Pancreas (tissue), 10 donors: ENCODE measurements around the gene CHST8. TPM values are rescaled to one million over a fixed set of nuclear protein-coding genes. Genes with fewer than 3 reads are reported as not detected.

Experiments
- ATAC-seq, 4 donors: fragments of 200-7000 bp; cut with Tn5 transposase; one replicate each; pipeline versions ENCODE4 v1.8.0 to v1.9.1; 2020; ENCODE audit warnings: mild to moderate bottlenecking in 4 of 4, moderate library complexity in 4 of 4
- DNase-seq, 6 donors: peaks; one replicate each; pipeline ENCODE4 v3.0.0-alpha.2; 2020
- FAIRE-seq: peaks from 2 replicates; lab custom pipeline; 2012; peaks lifted over from hg19 to GRCh38; lab: Jason Lieb, UNC
- H3K27ac ChIP-seq, 4 donors: fragments of 200-600 bp; sonication (generic); 1 replicate in 3 of 4; 2 replicates in 1 of 4; pipeline versions ENCODE4 v1.5.0 to v1.8.0; 2020
- H3K27me3 ChIP-seq, 4 donors: fragments of 200-600 bp; one replicate each; pipeline ENCODE4 v1.8.0; 2021
- H3K36me3 ChIP-seq, 3 donors: fragments of 200-600 bp; sonication (generic) in 1 of 3; one replicate each; pipeline versions ENCODE4 v1.5.0 to v1.8.0; 2020 to 2021
- H3K4me1 ChIP-seq, 3 donors: fragments of 200-600 bp; one replicate each; pipeline ENCODE4 v1.8.0; 2021
- H3K4me3 ChIP-seq, 4 donors: fragments of 200-600 bp; sonication (generic) in 2 of 4; one replicate each; pipeline versions ENCODE4 v1.5.0 to v1.8.0; 2020 to 2021
- H3K9me3 ChIP-seq, 4 donors: fragments of 200-600 bp; one replicate each; pipeline ENCODE4 v1.8.0; 2021
- CTCF ChIP-seq, 4 donors: fragments of 200-600 bp; sonication (generic) in 3 of 4; IDR thresholded peaks; one replicate each; pipeline versions ENCODE4 v1.5.0 to v1.8.0; 2021; ENCODE audit warnings: antibody characterized with exemption in 4 of 4
- WGBS, 2 donors: extraction: QIAGEN DNeasy Blood & Tissue Kit; methylation state at CpG; one replicate each; pipeline ENCODE4 v1.1.7; 2013; 5-methylcytosine and 5-hydroxymethylcytosine counted together
- intact Hi-C, 3 donors: fragments of 100-400 bp; cut with DNase I; formaldehyde crosslinking; loops; one replicate each; pipeline versions ENCODE4 v1.11.1 to v1.14.2; 2022
- polyA plus RNA-seq, 2 donors: library from polyadenylated mRNA; stranded (reverse); fragments of 200-250 nt; gene quantifications; one replicate each; pipeline ENCODE4 v1.2.3, GENCODE V29; 2013
- total RNA-seq, 6 donors: library from RNA; stranded (reverse); fragmentation: NEBNext Ultra II Directional in 4 of 6; extraction: Animal tissue kit (Norgen Biotek cat#: 25700) in 4 of 6; gene quantifications; one replicate each; pipeline versions ENCODE4 v1.2.1 to v1.2.4, GENCODE V29; 2021 to 2023
- donor health status: healthy with polysubstance abuse.
- donor health status: DM: no; HTN: no; CAD: no; lungs with moderate emphysema.
- donor health status: DM: no; HTN: no; CAD: no.
- donor health status: control.
- donor health status: control.
- donor health status: Bipolar disorder and iron deficiency.
- donor health status: DM: yes; HTN: yes; CAD: no.
- donor health status: DM: no; HTN: no; CAD: no.
- donor health status: DM: no; HTN: no; CAD: no.
- donor health status: DM: yes; HTN: yes; CAD: no.

The CHST8 gene
- total and polyA plus RNA-seq, 8 donors: 0.41 to 3.6 (median 0.89) TPM

- Histone ChIP-seq H3K27me3 (peaks cover 0 to under 1% (median 0%) of the 10 kb centered on the region in 4 donors), H3K4me3 (no peak overlapping the region), H3K36me3 (no peaks in the 10 kb centered on the region), H3K4me1 (no peaks in the 10 kb centered on the region), H3K27ac (no peak overlapping the region), H3K9me3 (no peaks in the 10 kb centered on the region)
- TF ChIP-seq CTCF (IDR thresholded peaks at IDR 0.05): no peak
- WGBS, 2 donors: 49 to 61% methylated on average over 6 of the region's 6 CpGs
- no peak for FAIRE-seq
- DNase-seq: no peak
- no peak for ATAC-seq
- intact Hi-C loops: loop anchor here (5.0 to 10.0 kb wide), 6 partner anchors 228 to 537 kb away; no protein-coding TSS in a partner anchor
Measured at GRCh38 chr19:33774751-33775150, 153.0 kb downstream of the CHST8 start.

DNA sequence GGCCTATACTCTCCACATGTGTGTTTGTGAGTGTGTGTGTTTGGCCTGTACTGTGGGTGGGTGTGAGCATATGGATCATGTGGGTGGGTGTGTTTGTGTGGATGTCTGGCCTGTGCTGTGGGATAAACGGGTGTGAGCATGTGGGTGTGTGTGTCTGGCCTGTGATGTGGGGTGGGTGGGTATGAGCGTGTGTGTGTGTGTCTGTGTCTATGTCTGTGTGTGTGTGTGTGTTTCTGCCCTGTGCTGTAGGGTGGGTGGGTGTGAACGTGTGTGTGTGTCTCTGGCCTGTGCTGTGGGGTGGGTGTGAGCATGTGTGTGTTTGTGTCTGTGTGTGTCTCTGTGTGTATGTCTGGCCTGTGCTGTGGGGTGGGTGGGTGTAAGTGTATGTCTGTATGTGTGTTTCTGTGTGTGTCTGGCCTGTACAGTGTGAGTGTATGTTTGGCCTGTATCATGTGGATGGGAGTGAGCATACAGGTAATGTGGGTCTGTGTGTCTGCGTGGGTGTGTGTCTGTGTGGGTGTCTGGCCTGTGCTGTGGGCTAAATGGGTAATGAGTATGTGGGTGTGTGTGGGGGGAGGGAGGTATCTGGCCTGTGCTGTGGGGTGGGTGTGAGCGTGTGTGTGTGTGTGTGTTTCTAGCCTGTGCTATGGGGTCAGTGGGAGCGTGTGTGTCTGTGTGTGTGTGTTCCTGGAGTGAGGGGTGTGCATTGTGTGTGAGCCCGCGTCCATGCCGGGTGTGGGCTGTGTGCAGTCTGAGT is 154.2 kb downstream of the CHST8 start:
- H3K4me1 ChIP-seq: no peaks in the 10 kb centered on the region
- no peaks in the 10 kb centered on the region for H3K9me3 ChIP-seq
- DNase-seq (no peak), FAIRE-seq (no peak), ATAC-seq (no peak)
- no peaks in the 10 kb centered on the region for H3K36me3 ChIP-seq
- 69 to 83% methylated on average over 9 of the region's 9 CpGs for WGBS, 2 donors
- H3K27me3 ChIP-seq: peaks cover 0 to 4% (median 0%) of the 10 kb centered on the region in 4 donors
- intact Hi-C loops: loop anchor here (5.0 to 10.0 kb wide), 4 partner anchors 226 to 531 kb away; no protein-coding TSS in a partner anchor
- no peak overlapping the region for H3K4me3 ChIP-seq
- TF ChIP-seq CTCF (IDR thresholded peaks at IDR 0.05): no peak
- no peak overlapping the region for H3K27ac ChIP-seq

- Histone ChIP-seq H3K27me3 (peaks cover 0 to 4% (median 0%) of the 10 kb centered on the region in 4 donors), H3K4me1 (no peaks in the 10 kb centered on the region), H3K9me3 (no peaks in the 10 kb centered on the region), H3K4me3 (no peak overlapping the region), H3K36me3 (no peaks in the 10 kb centered on the region), H3K27ac (no peak overlapping the region)
- 65 to 80% methylated on average over 9 of the region's 9 CpGs for WGBS, 2 donors
- no peak for TF ChIP-seq CTCF (IDR thresholded peaks at IDR 0.05)
- DNase-seq (peak in 1 of 6 donors; percentile 73), FAIRE-seq (no peak), ATAC-seq (no peak)
- intact Hi-C loops: loop anchor here (5.0 to 10.0 kb wide), 4 partner anchors 225 to 533 kb away; no protein-coding TSS in a partner anchor
Measured at GRCh38 chr19:33777351-33777750, 155.6 kb downstream of the CHST8 start.

DNA sequence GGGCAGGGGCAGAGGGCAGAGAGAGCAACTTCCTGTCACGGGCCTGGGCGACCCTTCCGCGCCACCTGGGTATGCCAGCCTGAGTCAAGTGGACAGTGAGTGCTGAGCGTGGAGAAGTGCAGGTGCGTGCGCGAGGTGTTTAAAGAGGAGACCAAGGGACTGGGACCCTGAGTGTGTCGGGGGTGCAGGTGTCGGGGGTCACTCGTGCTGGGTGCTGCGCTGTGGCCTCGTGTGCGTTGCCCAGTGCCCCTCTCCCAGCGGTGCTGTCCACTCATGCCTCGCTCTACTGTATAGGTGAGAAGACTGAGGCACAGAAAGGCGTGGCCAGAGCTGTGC is 156.0 kb downstream of the CHST8 start:
- no peak for FAIRE-seq

More for the DNA sequence above, 156.0 kb downstream of the CHST8 start:
- DNase-seq (no peak), ATAC-seq (no peak)
- Histone ChIP-seq H3K27ac (no peak overlapping the region), H3K4me1 (no peaks in the 10 kb centered on the region), H3K27me3 (peaks cover 0 to 4% (median 0%) of the 10 kb centered on the region in 4 donors), H3K36me3 (no peaks in the 10 kb centered on the region), H3K9me3 (no peaks in the 10 kb centered on the region), H3K4me3 (no peak overlapping the region)
- TF ChIP-seq CTCF (IDR thresholded peaks at IDR 0.05): no peak
- intact Hi-C loops: loop anchor here (5.0 to 10.0 kb wide), 4 partner anchors 225 to 533 kb away; no protein-coding TSS in a partner anchor
- 44 to 55% methylated on average over 17 of the region's 17 CpGs for WGBS, 2 donors
